T-helper 2 cell treated with Interferon-gamma antibody and Interleukin-4, amounts not matched to agents 100 ng/mL and 5 ng/mL, for 36 hours (primary cell): ENCODE results near the gene TENT4A. TPM values are rescaled to one million over a fixed set of nuclear protein-coding genes. Genes with fewer than 3 reads are reported as not detected.

ENCODE experiments used
- intact Hi-C: fragments of 100-400 bp; cut with micrococcal nuclease; formaldehyde crosslinking; loops from one replicate; pipeline ENCODE4 v1.15.1; 2023
- total RNA-seq: library from RNA; stranded (reverse); gene quantifications from 2 replicates; pipeline ENCODE4 v1.2.3, GENCODE V29; 2022

The TENT4A gene
- total RNA-seq, 1 donor from 2014 or later: 35.4 TPM

DNA sequence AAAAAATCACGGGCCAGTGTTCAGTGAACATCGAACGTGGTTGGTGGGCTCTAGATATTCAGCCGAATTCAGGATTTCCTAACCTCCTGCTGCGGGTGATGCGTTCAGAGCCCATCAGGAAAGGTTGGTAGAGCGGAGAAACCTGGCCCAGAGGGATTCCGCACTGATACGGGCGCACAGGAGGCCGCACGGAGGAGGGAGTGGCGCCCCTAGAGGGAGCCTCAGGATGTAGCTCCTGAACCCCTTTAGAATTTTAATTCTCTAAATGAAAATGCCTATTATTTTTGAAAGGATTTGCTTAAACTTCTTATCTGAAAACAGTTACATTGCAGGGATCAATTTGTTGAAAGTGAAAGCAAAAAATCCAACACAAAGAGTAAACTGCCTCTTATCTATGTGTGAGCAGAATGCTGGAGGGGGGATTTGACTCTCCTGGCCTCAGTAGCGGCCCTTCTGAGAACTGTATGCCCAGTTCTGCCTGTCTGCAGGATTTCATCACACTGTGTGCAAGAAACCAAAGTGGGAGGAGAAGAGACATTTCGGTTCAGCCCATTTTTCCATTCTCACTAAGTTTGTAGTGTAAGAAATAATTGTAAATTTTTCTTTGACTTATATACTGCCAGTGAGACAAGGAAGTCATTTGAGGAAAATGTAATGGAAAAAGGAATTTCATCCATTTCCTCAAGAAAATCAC is 75.9 kb downstream of the TENT4A start:
- intact Hi-C loops: no loop called here

DNA sequence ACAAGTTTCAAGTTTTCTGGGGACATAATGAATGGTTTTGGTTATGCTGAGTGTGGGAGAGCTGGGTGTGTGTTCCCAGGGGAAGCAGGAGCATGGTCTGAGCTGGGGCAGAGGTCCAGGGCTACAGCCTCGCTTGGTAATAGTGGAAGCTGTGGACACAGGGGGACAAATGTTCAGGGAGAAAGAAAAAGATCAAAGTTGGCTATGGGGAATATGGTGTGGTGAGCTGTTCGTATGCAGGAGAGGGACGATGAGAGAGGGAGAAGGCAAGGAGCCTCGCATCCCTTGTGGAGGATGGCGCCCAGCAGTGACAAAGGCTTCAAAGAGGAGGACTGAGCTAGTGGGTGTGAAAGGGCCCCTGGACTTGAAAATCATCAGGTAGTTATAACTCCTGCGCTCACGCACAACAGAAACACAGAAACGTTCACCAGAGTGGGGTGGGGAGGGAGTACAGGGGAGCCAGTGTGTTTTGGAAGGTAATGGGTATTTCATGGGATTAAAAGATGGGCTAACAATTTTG is 77.2 kb downstream of the TENT4A start:
- intact Hi-C loops: no loop called here

DNA sequence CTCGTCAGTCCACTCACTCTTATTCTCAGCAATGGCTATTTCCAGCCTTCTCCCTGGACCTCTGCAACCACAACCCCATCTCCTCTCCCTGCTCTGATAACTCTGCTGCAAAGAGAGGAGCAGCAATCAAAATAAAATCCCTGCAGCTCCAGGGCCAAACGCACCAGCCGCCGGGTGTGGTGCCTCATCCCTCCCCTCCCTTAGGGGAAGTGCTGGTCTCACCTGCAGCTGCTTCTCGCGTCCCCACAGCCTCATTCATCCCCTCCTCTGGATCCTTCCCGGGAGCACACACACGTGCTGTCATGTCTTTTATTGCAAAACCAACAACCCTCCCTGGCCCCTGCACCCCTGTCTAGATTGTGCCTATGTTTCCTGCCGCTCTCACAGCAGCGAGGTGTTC is 77.8 kb downstream of the TENT4A start:
- intact Hi-C loops: no loop called here

DNA sequence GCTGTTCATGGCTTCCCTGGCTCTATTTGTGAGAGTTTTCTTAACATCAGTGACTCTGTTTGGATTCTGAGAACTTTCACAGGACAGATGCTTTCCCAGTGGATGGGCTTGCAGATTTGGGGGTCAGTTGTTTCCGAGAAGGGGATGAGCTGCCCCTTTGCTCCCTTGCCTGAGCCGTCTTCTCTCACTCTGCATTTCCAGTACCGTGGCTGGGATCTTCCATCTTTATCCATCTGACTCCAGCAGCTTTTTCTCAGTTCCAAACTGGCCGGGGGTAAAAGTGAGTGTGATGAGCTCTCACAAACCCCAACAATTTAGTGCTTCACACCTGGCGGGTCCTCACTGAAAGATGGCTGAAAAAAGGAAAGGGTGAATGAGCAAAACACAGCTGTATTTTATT is 79.1 kb downstream of the TENT4A start:
- intact Hi-C loops: no loop called here

DNA sequence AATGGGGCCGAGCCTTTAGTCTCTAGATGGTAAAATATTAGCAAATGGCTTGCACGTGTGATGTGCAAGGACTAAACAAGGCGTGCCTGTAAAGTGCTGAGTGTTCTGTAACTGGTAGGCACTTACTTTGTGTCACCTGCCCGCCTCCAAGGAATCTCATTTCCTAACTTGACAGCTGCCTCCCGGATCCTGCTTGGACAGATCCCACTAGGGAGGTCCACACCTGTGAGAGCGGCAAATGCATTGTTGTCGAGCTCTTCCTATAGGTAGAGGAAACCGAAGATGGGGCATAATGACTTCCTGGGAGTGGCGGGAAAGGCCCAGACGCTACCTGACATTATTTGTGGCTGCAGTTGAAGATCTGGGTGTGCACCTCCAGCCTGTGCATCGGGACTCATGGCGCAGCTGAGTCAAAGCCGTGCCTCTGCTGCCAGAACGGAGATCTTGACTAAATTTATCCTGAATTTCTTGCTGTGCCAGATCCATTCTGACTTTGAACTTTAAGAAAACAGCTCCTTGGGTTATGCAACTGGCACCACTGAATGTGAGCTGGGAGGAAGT is 79.8 kb downstream of the TENT4A start:
- intact Hi-C loops: no loop called here

DNA sequence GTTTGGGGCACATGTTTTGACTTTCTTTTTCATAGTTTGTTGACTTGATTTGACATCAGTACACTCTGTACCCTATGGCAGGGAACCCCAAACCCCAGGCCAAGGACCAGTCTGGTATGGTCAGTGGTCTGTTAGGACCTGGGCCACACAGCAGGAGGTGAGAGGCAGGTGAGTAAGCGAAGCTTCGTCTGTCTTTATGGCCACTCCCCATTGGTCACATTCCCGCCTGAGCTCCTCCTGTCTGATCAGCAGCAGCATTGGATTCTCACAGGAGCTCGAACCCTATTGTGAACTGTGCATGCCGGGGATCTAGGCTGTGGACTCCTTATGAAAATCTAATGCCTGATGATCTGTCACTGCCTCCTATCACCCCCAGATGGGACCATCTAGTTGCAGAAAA is 88.0 kb downstream of the TENT4A start:
- intact Hi-C loops: no loop called here

DNA sequence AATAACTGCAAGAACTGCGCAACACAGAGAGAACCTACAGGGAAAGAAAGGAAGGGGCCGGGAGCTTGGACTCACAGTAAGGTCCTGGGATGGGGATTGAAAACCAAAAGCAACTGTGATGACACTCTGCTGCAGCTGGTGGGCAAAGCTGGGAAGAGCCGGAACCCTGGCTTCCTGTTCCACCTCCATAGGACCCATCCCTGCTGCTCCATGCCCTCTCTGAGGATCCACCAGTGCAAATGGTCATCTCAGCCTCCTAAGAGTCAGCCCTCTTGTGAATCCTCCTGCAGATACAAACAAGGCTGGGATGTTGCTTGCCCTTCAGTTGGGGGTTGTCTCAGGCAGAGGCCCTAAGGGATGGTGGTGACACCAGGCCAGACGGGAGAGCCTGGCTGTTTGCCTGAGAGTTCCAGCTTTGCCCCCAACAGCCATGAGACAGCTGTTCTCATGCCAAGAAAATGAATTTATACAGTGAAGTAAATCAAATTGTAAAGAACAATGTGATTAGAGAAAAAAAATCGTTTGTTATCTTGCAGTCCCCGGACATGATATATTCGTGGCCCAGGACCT is 90.8 kb downstream of the TENT4A start:
- intact Hi-C loops: no loop called here

DNA sequence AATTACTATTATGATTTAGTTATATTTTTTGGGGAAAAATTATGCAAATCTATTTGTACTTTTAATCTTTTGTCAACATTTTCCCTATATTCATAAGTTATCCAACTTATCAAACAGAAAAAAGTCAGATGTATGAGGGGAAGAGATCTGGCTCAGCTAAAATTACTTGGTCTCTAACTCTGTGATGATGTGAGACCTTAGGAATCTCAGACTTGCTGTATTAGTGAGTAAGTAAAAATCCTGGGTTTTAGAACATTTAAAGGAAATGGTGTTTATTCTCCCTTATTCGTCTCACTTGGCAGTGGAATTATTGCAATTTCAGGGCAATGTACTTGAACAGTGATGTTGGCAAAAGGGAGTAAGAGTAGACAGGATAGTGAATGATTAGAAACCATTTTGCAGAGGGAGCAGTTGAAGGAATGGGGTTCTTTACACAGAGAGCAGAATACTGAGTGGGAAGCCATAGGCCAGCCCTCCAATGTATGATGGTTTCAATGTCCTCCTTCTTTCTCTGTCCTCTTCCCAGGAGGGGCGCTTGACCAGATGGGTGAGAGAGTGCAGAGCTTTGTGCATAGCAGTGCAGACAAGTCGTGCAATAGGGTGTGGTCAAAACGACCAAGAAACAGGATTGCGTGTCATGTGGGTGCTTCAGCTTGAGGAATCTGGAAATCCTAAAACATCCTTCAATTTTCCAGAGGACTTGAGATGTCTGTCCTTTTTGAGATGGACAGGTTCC is 91.7 kb downstream of the TENT4A start:
- intact Hi-C loops: no loop called here

DNA sequence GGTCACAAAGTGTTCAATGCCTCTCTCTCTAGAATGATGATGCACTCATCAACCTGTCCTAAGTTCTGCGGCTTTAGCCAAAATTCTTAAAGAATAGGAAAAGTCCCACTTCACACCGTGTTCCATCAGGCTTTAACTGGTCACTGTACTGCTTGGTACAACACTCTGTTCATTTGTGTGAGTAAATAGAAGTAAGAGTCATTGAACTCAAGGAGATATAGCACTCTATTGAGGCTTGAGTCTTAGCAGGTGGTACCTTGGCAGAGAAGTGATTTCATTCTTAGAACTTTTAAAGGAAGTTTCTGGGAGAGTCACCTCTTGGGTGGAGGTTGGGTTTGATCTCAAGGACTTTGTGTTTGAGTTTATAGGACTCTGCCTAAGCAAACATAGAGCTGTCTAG is 92.6 kb downstream of the TENT4A start:
- intact Hi-C loops: no loop called here

Other genes with a start within 250 kb of the TENT4A start
- gene NSUN2, start 80.4 kb upstream of the TENT4A start, total RNA-seq: 90.1 and 92.2 TPM in 2 replicates
- gene SRD5A1, start 80.0 kb upstream of the TENT4A start, total RNA-seq: 13.9 and 15.0 TPM in 2 replicates